Activated T-helper 2 cell treated with anti-CD3 and anti-CD28 coated beads, Interferon-gamma antibody, Interleukin-2, Interleukin-4, amounts not matched to agents 10 μg/mL and 5 μg/mL and 100 μg/mL, durations not matched to agents 14 hours and 24 hours and 36 hours (primary cell): ENCODE data around the gene FAM78B. TPM values are rescaled to one million over a fixed set of nuclear protein-coding genes. Genes with fewer than 3 reads are reported as not detected.

Experiments used
- DNase-seq: peaks from one replicate; pipeline ENCODE4 v3.0.0; 2021; ENCODE audit warnings: low spot score
- H3K27ac Mint-ChIP-seq: one replicate; pipeline ENCODE4 v1.8.0; 2021; ENCODE audit warnings: mixed read lengths
- H3K27me3 Mint-ChIP-seq: one replicate; pipeline ENCODE4 v1.8.0; 2021; ENCODE audit warnings: low read depth, mixed read lengths
- H3K36me3 Mint-ChIP-seq: one replicate; pipeline ENCODE4 v1.8.0; 2021; ENCODE audit warnings: low read depth, mixed read lengths
- H3K4me1 Mint-ChIP-seq: one replicate; pipeline ENCODE4 v1.8.0; 2021; ENCODE audit warnings: low read depth, mixed read lengths
- H3K4me3 Mint-ChIP-seq: one replicate; pipeline ENCODE4 v1.8.0; 2021; ENCODE audit warnings: low read depth, mild to moderate bottlenecking, moderate library complexity, mixed read lengths
- H3K9me3 Mint-ChIP-seq: one replicate; pipeline ENCODE4 v1.8.0; 2021; ENCODE audit warnings: mixed read lengths
- intact Hi-C: fragments of 100-400 bp; cut with micrococcal nuclease; formaldehyde crosslinking; loops from one replicate; pipeline ENCODE4 v1.15.1; 2023
- total RNA-seq: library from RNA; stranded (reverse); gene quantifications from 2 replicates; pipeline ENCODE4 v1.2.3, GENCODE V29; 2022

FAM78B gene
- total RNA-seq, 1 donor from 2014 or later, result 1.2 TPM

- Mint-ChIP-seq H3K36me3 (no peaks in the 10 kb centered on the region), H3K27me3 (no peaks in the 10 kb centered on the region), H3K9me3 (no peaks in the 10 kb centered on the region), H3K4me1 (no peaks in the 10 kb centered on the region), H3K27ac (no peak overlapping the region), H3K4me3 (no peak overlapping the region)
- intact Hi-C loops, result no loop called here
- no peak for DNase-seq
Observed at GRCh38 chr1:166129006-166129405, 37.8 kb downstream of the FAM78B start.

DNA sequence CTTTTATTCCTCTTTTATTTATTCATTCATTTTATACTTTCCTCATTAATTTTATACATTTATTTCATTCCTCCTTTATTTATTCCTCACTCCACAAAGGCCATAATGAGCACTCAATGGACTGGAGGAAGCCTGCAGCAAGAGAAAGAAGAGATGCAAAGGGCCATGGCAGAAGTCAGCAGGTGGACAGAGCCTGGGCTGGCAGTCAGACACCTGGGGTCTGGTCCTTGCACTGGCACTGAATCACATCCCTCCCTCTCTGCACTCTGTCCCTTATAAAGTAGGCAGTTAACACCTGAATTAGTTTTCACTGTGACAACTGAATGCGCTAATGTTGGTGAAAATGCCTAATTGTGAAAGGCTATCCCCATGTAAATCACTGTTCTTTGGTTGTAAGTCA is 38.6 kb downstream of the FAM78B start:
- no peaks in the 10 kb centered on the region for H3K36me3 Mint-ChIP-seq
- no peaks in the 10 kb centered on the region for H3K9me3 Mint-ChIP-seq
- no peaks in the 10 kb centered on the region for H3K4me1 Mint-ChIP-seq
- H3K27ac Mint-ChIP-seq, result no peak overlapping the region
- H3K27me3 Mint-ChIP-seq, result no peaks in the 10 kb centered on the region
- DNase-seq, result no peak
- no peak overlapping the region for H3K4me3 Mint-ChIP-seq
- intact Hi-C loops, result no loop called here

GRCh38 chr1:166127003-166127402 is 39.8 kb downstream of the FAM78B start:
- DNase-seq, result no peak
- H3K4me3 Mint-ChIP-seq, result no peak overlapping the region

GRCh38 chr1:166122873-166123466 is 43.8 kb downstream of the FAM78B start:
- Mint-ChIP-seq H3K4me1 (no peaks in the 10 kb centered on the region), H3K9me3 (no peaks in the 10 kb centered on the region), H3K36me3 (no peaks in the 10 kb centered on the region), H3K27me3 (no peaks in the 10 kb centered on the region), H3K27ac (no peak overlapping the region), H3K4me3 (no peak overlapping the region)
- intact Hi-C loops, result no loop called here
- DNase-seq, result no peak

More at GRCh38 chr1:166127003-166127402, 39.8 kb downstream of the FAM78B start:
- Mint-ChIP-seq H3K36me3 (no peaks in the 10 kb centered on the region), H3K4me1 (no peaks in the 10 kb centered on the region), H3K27me3 (no peaks in the 10 kb centered on the region), H3K27ac (no peak overlapping the region), H3K9me3 (no peaks in the 10 kb centered on the region)
- intact Hi-C loops, result no loop called here

GRCh38 chr1:166121010-166121409 is 45.8 kb downstream of the FAM78B start:
- Mint-ChIP-seq H3K4me3 (no peak overlapping the region), H3K36me3 (no peaks in the 10 kb centered on the region), H3K27ac (no peak overlapping the region), H3K9me3 (no peaks in the 10 kb centered on the region), H3K27me3 (no peaks in the 10 kb centered on the region), H3K4me1 (no peaks in the 10 kb centered on the region)
- DNase-seq, result no peak
- intact Hi-C loops, result no loop called here

- no peak for DNase-seq
- intact Hi-C loops, result no loop called here
- no peaks in the 10 kb centered on the region for H3K9me3 Mint-ChIP-seq
- H3K27me3 Mint-ChIP-seq, result no peaks in the 10 kb centered on the region
- H3K36me3 Mint-ChIP-seq, result no peaks in the 10 kb centered on the region
- H3K27ac Mint-ChIP-seq, result no peak overlapping the region
- no peaks in the 10 kb centered on the region for H3K4me1 Mint-ChIP-seq
- no peak overlapping the region for H3K4me3 Mint-ChIP-seq
Observed at GRCh38 chr1:166120281-166120680, 46.5 kb downstream of the FAM78B start.

GRCh38 chr1:166119471-166119965 is 47.3 kb downstream of the FAM78B start:
- Mint-ChIP-seq H3K27me3 (no peaks in the 10 kb centered on the region), H3K4me1 (no peaks in the 10 kb centered on the region), H3K9me3 (no peaks in the 10 kb centered on the region), H3K36me3 (no peaks in the 10 kb centered on the region), H3K4me3 (no peak overlapping the region), H3K27ac (no peak overlapping the region)
- intact Hi-C loops, result no loop called here
- DNase-seq, result no peak

- no peak overlapping the region for H3K27ac Mint-ChIP-seq
- H3K9me3 Mint-ChIP-seq, result no peaks in the 10 kb centered on the region
Observed at GRCh38 chr1:166117776-166118175, 49.0 kb downstream of the FAM78B start.

GRCh38 chr1:166116026-166116425 is 50.8 kb downstream of the FAM78B start:
- no peak overlapping the region for H3K4me3 Mint-ChIP-seq
- H3K4me1 Mint-ChIP-seq, result no peaks in the 10 kb centered on the region
- intact Hi-C loops, result no loop called here
- no peak for DNase-seq
- H3K36me3 Mint-ChIP-seq, result no peaks in the 10 kb centered on the region
- H3K27ac Mint-ChIP-seq, result no peak overlapping the region
- H3K27me3 Mint-ChIP-seq, result no peaks in the 10 kb centered on the region
- H3K9me3 Mint-ChIP-seq, result no peaks in the 10 kb centered on the region

More at GRCh38 chr1:166117776-166118175, 49.0 kb downstream of the FAM78B start:
- Mint-ChIP-seq H3K4me1 (no peaks in the 10 kb centered on the region), H3K4me3 (no peak overlapping the region), H3K27me3 (no peaks in the 10 kb centered on the region), H3K36me3 (no peaks in the 10 kb centered on the region)
- DNase-seq, result no peak
- intact Hi-C loops, result no loop called here

- no peaks in the 10 kb centered on the region for H3K4me1 Mint-ChIP-seq
- H3K27me3 Mint-ChIP-seq, result no peaks in the 10 kb centered on the region
- no peaks in the 10 kb centered on the region for H3K9me3 Mint-ChIP-seq
- no peaks in the 10 kb centered on the region for H3K36me3 Mint-ChIP-seq
- intact Hi-C loops, result no loop called here
- H3K4me3 Mint-ChIP-seq, result no peak overlapping the region
- no peak overlapping the region for H3K27ac Mint-ChIP-seq
- DNase-seq, result no peak
Observed at GRCh38 chr1:166114419-166114818, 52.4 kb downstream of the FAM78B start.

DNA sequence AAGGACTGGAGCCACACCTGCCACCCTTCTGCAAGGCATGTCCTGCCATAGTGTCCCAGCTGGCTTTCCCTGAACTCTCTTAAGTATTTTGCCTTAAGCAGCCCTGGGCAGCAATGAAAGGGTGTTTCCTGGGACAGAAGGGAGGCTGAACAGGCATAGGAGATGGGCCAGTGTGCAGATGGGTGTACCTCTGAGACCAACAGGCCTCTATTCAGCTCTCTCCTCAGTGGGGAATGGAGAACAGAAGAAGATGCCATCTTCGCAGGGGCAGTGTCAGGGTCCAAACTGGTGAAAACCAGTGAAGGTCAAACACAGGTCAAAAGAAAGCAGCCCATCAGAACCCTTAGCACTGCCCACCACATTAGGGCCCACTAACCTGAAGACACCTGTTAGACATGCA is 53.2 kb downstream of the FAM78B start:
- Mint-ChIP-seq H3K9me3 (no peaks in the 10 kb centered on the region), H3K27me3 (no peaks in the 10 kb centered on the region), H3K27ac (no peak overlapping the region), H3K4me3 (no peak overlapping the region), H3K36me3 (no peaks in the 10 kb centered on the region), H3K4me1 (no peaks in the 10 kb centered on the region)
- intact Hi-C loops, result no loop called here
- no peak for DNase-seq

DNA sequence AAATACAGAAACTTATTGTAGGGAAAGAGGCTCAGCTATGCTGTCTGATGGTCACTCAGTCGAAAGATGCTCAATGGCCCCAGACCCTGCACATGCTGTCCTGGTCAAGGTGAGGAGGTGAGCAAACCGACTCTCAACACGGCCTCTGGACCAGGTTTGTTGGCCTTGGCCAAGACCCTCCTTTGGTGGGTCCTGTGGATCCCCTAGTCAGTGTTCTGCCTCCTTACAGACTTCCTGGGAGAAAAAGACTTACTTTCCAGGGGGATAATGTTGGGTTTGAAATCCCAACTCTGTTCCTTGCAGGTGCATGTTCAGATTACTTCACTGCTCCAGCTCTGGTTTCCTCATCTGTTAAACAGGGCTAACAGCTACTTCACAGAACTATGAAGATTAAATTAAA is 53.8 kb downstream of the FAM78B start:
- intact Hi-C loops, result no loop called here

GRCh38 chr1:166112425-166112824 is 54.4 kb downstream of the FAM78B start:
- H3K4me3 Mint-ChIP-seq, result no peak overlapping the region
- H3K27me3 Mint-ChIP-seq, result no peaks in the 10 kb centered on the region
- no peak overlapping the region for H3K27ac Mint-ChIP-seq
- H3K9me3 Mint-ChIP-seq, result no peaks in the 10 kb centered on the region
- intact Hi-C loops, result no loop called here
- no peaks in the 10 kb centered on the region for H3K36me3 Mint-ChIP-seq
- H3K4me1 Mint-ChIP-seq, result no peaks in the 10 kb centered on the region
- DNase-seq, result no peak

More for the DNA sequence above, 53.8 kb downstream of the FAM78B start:
- DNase-seq, result no peak
- no peaks in the 10 kb centered on the region for H3K9me3 Mint-ChIP-seq
- no peaks in the 10 kb centered on the region for H3K27me3 Mint-ChIP-seq
- no peaks in the 10 kb centered on the region for H3K4me1 Mint-ChIP-seq
- H3K4me3 Mint-ChIP-seq, result no peak overlapping the region
- no peak overlapping the region for H3K27ac Mint-ChIP-seq
- H3K36me3 Mint-ChIP-seq, result no peaks in the 10 kb centered on the region

DNA sequence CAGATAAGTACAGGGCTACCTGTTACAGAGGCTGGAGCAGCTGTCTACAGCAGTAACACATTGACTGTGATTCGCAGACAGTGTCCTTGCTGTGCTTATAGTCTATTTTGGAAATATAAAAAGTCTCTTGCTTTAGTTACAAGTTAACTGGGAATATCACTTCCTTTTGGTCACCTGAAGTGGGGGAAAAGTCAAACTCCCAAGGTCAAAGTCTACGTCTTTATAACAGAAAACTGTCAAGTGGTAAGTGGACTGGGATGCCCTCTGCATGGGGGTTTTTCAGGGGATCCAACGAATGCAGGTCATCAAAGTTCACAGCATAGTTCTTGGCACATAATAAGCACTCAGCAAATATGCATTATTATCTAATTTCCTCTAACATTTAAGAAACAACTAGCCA is 55.4 kb downstream of the FAM78B start:
- intact Hi-C loops, result no loop called here
- Mint-ChIP-seq H3K4me1 (no peaks in the 10 kb centered on the region), H3K4me3 (no peak overlapping the region), H3K27me3 (no peaks in the 10 kb centered on the region), H3K9me3 (no peaks in the 10 kb centered on the region), H3K36me3 (no peaks in the 10 kb centered on the region), H3K27ac (no peak overlapping the region)
- no peak for DNase-seq
